ENCODE data around the gene UBL3. TPM values are rescaled to one million over a fixed set of nuclear protein-coding genes. Genes with fewer than 3 reads are reported as not detected.

Gene UBL3
- total and polyA plus RNA-seq, 2 of the 8 experiments (the other 6 are each of a cell fraction or from before 2014, with no cell fraction given), result 5.3 to 16.1 TPM

DNA sequence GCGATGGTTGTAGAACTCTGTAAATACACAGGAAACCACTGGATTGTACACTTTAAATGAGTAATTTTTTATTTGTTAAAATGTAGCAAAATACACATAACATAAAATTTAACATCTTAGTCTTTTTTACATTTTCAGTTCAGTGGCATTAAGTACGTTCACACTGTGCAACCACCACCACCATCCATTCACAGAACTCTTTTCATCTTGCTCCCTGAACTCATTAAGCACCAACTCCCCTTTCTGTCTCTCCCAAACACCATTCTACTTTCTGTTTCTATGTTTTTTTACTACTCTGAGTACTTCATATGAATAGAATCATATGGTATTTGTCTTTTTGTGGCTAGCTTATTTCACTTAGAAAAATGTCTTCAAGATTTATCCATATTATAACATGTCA, 2.7 kb upstream of the UBL3 start:
- Histone ChIP-seq H3K9me3 (ENCODE audit: insufficient read depth in 2 of 2, low read depth in 1 of 2, low read length in 1 of 2) (no peaks in the 10 kb centered on the region), H3K27me3 (replicated peaks in 1 of 4; ENCODE audit: control insufficient read depth in 3 of 4, extremely low read depth in 1 of 4, insufficient read depth in 3 of 4, low read length in 3 of 4) (no peaks in the 10 kb centered on the region), H3K4me3 (ENCODE audit: extremely low read depth in 1 of 4, insufficient read depth in 2 of 4, low read depth in 3 of 4, low read length in 4 of 4) (no peak overlapping the region), H4K5ac (ENCODE audit: insufficient read length, low read depth, low read length) (no peak overlapping the region), H4K91ac (replicated peaks; ENCODE audit: insufficient read length, low read length) (no peak overlapping the region), H3K79me1 (ENCODE audit: low read depth, low read length) (no peaks in the 10 kb centered on the region), H2BK15ac (ENCODE audit: low read length) (no peak overlapping the region), H2AK5ac (ENCODE audit: low read depth, low read length) (no peak overlapping the region), H3K9ac (replicated peaks in 1 of 4; ENCODE audit: extremely low read depth in 1 of 4, low read depth in 3 of 4, low read length in 3 of 4) (no peak overlapping the region), H3K23ac (ENCODE audit: insufficient read length) (no peak overlapping the region), H3K4ac (replicated peaks; ENCODE audit: insufficient read length, low read depth, low read length) (no peak overlapping the region), H3K27ac (ENCODE audit: low read depth, low read length) (no peak overlapping the region), H2BK120ac (replicated peaks; ENCODE audit: low read depth, low read length) (no peak overlapping the region), H3K14ac (ENCODE audit: insufficient read length) (no peak overlapping the region), H2BK20ac (ENCODE audit: low read length) (no peak overlapping the region), H3K56ac (replicated peaks; ENCODE audit: insufficient read length, low read depth, low read length) (no peak overlapping the region), H2BK12ac (ENCODE audit: low read depth, low read length) (no peak overlapping the region), H3K4me2 (ENCODE audit: insufficient read depth in 1 of 2, low read depth in 2 of 2, low read length in 2 of 2) (no peak overlapping the region), H3K23me2 (ENCODE audit: low read depth, low read length) (peaks cover 4% of the 10 kb centered on the region), H3K79me2 (ENCODE audit: control insufficient read depth in 1 of 2, insufficient read depth in 2 of 2, low read length in 2 of 2) (peaks cover 0 to 13% of the 10 kb centered on the region in 2 experiments; a peak in 3 of 4 replicates), H4K8ac (ENCODE audit: extremely low read depth, insufficient read depth, low read length) (no peak overlapping the region), H2AFZ (ENCODE audit: low read length) (no peak overlapping the region), H2BK5ac (ENCODE audit: low read depth, low read length) (no peak overlapping the region), H3K18ac (ENCODE audit: extremely low read depth, low read length) (no peak overlapping the region), H3K4me1 (replicated peaks in 1 of 4; ENCODE audit: control insufficient read depth in 3 of 4, insufficient read depth in 4 of 4, low read length in 3 of 4) (peaks cover 0 to 1% (median 0%) of the 10 kb centered on the region in 4 experiments; a peak in 2 of 7 replicates), H3K36me3 (ENCODE audit: control insufficient read depth in 2 of 4, insufficient read depth in 4 of 4, low read length in 3 of 4) (no peaks in the 10 kb centered on the region), H4K20me1 (replicated peaks in 1 of 2; ENCODE audit: control insufficient read depth in 1 of 2, insufficient read depth in 2 of 2, low read length in 2 of 2) (peaks cover 0 to 4% of the 10 kb centered on the region in 2 experiments)
- DNase-seq (ENCODE audit: low read depth in 1 of 2, low spot score in 2 of 2) (no peak), FAIRE-seq (no peak)
- CTCF ChIA-PET (ENCODE audit: partially characterized antibody), result interaction anchor here (1.8 kb wide), 1 partner anchor 71 kb away, joined by 8 read pairs; no protein-coding TSS in a partner anchor
- TF ChIP-seq YY1 (IDR thresholded peaks at IDR 0.05; ENCODE audit: low read depth, low read length), result no peak
- no peak for TF ChIP-seq ZNF274 (IDR thresholded peaks at IDR 0.05; ENCODE audit: borderline replicate concordance, extremely low read depth, low read length)
- TF ChIP-seq POLR2AphosphoS5 (IDR thresholded peaks at IDR 0.05; ENCODE audit: low read depth, low read length), result no peak
- no peak for TF ChIP-seq POLR2A (IDR thresholded peaks at IDR 0.05; ENCODE audit: control extremely low read depth in 1 of 2, low read depth in 2 of 2, low read length in 2 of 2)
- no peak for TF ChIP-seq SUZ12 (IDR thresholded peaks at IDR 0.05; ENCODE audit: low read length)
- POLR2A ChIA-PET (ENCODE audit: partially characterized antibody), result no interaction called here
- WGBS, 2 experiments (ENCODE audit: extremely low coverage in 1 of 2, insufficient coverage in 1 of 2, insufficient read length in 1 of 2, insufficient replicate concordance in 2 of 2, low coverage in 1 of 2, low lambda C conversion rate in 2 of 2, missing lambda C conversion rate in 1 of 2), result 93% methylated on average over 2 of the region's 2 CpGs; no CpG with 5 or more reads in 1 of the 2 experiments
